ENCODE measurements around the gene GPATCH1. TPM values are rescaled to one million over a fixed set of nuclear protein-coding genes. Genes with fewer than 3 reads are reported as not detected.
"Not testable (repeated sequence)": the region's sequence is repeated elsewhere in the genome, so short reads cannot be mapped to it uniquely, and the experiment has no call there.

GPATCH1 gene
- total and polyA plus RNA-seq, 2 of the 8 experiments (the other 6 are each of a cell fraction or from before 2014, with no cell fraction given), result 4.3 to 8.2 TPM

DNA sequence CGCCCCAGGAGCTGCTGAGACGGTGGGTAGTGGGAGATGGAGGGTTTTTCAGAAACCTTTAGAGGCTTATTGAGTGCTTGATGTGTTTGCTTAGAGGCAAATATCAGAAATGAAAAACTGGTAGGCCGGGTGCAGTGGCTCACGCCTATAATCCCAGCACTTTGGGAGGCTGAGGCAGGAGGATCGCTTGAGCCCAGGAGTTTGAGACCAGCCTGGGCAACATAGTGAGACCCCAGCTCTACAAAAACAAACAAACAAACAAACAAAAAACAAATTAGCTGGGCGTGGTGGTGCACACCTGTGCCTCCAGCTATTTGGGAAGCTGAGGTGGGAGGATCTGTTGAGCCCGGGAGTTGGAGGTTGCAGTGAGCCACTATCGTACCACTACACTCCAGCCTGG is 45.7 kb downstream of the GPATCH1 start:
- H2BK120ac ChIP-seq (replicated peaks; ENCODE audit: low read depth, low read length); H2BK15ac ChIP-seq (ENCODE audit: low read length); H3K4me2 ChIP-seq (ENCODE audit: insufficient read depth in 1 of 2, low read depth in 2 of 2, low read length in 2 of 2); H3K9ac ChIP-seq (replicated peaks in 1 of 4; ENCODE audit: extremely low read depth in 1 of 4, low read depth in 3 of 4, low read length in 3 of 4); H3K79me2 ChIP-seq (ENCODE audit: control insufficient read depth in 1 of 2, insufficient read depth in 2 of 2, low read length in 2 of 2); H3K9me3 ChIP-seq (ENCODE audit: insufficient read depth in 2 of 2, low read depth in 1 of 2, low read length in 1 of 2); H3K23me2 ChIP-seq (ENCODE audit: low read depth, low read length); H2BK5ac ChIP-seq (ENCODE audit: low read depth, low read length); DNase-seq (ENCODE audit: low read depth in 1 of 2, low spot score in 2 of 2); H3K79me1 ChIP-seq (ENCODE audit: low read depth, low read length); H4K8ac ChIP-seq (ENCODE audit: extremely low read depth, insufficient read depth, low read length); H3K56ac ChIP-seq (replicated peaks; ENCODE audit: insufficient read length, low read depth, low read length); H4K91ac ChIP-seq (replicated peaks; ENCODE audit: insufficient read length, low read length); H3K4me3 ChIP-seq (ENCODE audit: extremely low read depth in 1 of 4, insufficient read depth in 2 of 4, low read depth in 3 of 4, low read length in 4 of 4); H2AFZ ChIP-seq (ENCODE audit: low read length); H3K23ac ChIP-seq (ENCODE audit: insufficient read length); H3K4me1 ChIP-seq (replicated peaks in 1 of 4; ENCODE audit: control insufficient read depth in 3 of 4, insufficient read depth in 4 of 4, low read length in 3 of 4); H2BK12ac ChIP-seq (ENCODE audit: low read depth, low read length); H3K27ac ChIP-seq (ENCODE audit: low read depth, low read length); H2AK5ac ChIP-seq (ENCODE audit: low read depth, low read length); H3K14ac ChIP-seq (ENCODE audit: insufficient read length); FAIRE-seq; H3K36me3 ChIP-seq (ENCODE audit: control insufficient read depth in 2 of 4, insufficient read depth in 4 of 4, low read length in 3 of 4); H3K27me3 ChIP-seq (replicated peaks in 1 of 4; ENCODE audit: control insufficient read depth in 3 of 4, extremely low read depth in 1 of 4, insufficient read depth in 3 of 4, low read length in 3 of 4); H2BK20ac ChIP-seq (ENCODE audit: low read length); H3K18ac ChIP-seq (ENCODE audit: extremely low read depth, low read length); H3K4ac ChIP-seq (replicated peaks; ENCODE audit: insufficient read length, low read depth, low read length); H4K20me1 ChIP-seq (replicated peaks in 1 of 2; ENCODE audit: control insufficient read depth in 1 of 2, insufficient read depth in 2 of 2, low read length in 2 of 2); H4K5ac ChIP-seq (ENCODE audit: insufficient read length, low read depth, low read length): not testable (repeated sequence)
- ChIA-PET CTCF (ENCODE audit: partially characterized antibody) (interaction anchor here (0.6 to 5.2 kb wide), 18 partner anchors 9 to 1881 kb away, joined by 3 to 58 read pairs (median 3); no protein-coding TSS in a partner anchor), POLR2A (ENCODE audit: partially characterized antibody) (interaction anchor here (1.2 kb wide), 1 partner anchor 154 kb away, joined by 3 read pairs; no protein-coding TSS in a partner anchor)
- WGBS, 2 experiments (ENCODE audit: extremely low coverage in 1 of 2, insufficient coverage in 1 of 2, insufficient read length in 1 of 2, insufficient replicate concordance in 2 of 2, low coverage in 1 of 2, low lambda C conversion rate in 2 of 2, missing lambda C conversion rate in 1 of 2), result 98% methylated on average over 8 of the region's 8 CpGs; no CpG with 5 or more reads in 1 of the 2 experiments
